Stomach (tissue), 4 donors: ENCODE measurements around the gene PTPRM.

Experiments used
- POLR2A ChIP-seq, 4 donors: fragments of 450-650 bp; IDR thresholded peaks; one replicate each; pipeline ENCODE4 v1.6.1; 2016; ENCODE audit warnings: antibody characterized with exemption in 4 of 4, control low read depth in 2 of 4, mild to moderate bottlenecking in 1 of 4, moderate library complexity in 1 of 4
- POLR2AphosphoS5 ChIP-seq, 3 donors: sonication (generic); formaldehyde crosslinking; IDR thresholded peaks; one replicate each; pipeline ENCODE4 v1.6.1; 2016; ENCODE audit warnings: antibody characterized with exemption in 3 of 3
- TF ChIP-seq, protein P1 (sequence below), 7 experiments: fragments of 450-650 bp in 4 of 7; fragments of 200-600 bp in 3 of 7; sonication (generic) in 3 of 7; IDR thresholded peaks; one replicate each; pipeline ENCODE4 v1.5.1; 2016 to 2019; ENCODE audit warnings: antibody characterized with exemption in 7 of 7, control low read depth in 2 of 7, mild to moderate bottlenecking in 1 of 7

- TF ChIP-seq, protein P1, sequence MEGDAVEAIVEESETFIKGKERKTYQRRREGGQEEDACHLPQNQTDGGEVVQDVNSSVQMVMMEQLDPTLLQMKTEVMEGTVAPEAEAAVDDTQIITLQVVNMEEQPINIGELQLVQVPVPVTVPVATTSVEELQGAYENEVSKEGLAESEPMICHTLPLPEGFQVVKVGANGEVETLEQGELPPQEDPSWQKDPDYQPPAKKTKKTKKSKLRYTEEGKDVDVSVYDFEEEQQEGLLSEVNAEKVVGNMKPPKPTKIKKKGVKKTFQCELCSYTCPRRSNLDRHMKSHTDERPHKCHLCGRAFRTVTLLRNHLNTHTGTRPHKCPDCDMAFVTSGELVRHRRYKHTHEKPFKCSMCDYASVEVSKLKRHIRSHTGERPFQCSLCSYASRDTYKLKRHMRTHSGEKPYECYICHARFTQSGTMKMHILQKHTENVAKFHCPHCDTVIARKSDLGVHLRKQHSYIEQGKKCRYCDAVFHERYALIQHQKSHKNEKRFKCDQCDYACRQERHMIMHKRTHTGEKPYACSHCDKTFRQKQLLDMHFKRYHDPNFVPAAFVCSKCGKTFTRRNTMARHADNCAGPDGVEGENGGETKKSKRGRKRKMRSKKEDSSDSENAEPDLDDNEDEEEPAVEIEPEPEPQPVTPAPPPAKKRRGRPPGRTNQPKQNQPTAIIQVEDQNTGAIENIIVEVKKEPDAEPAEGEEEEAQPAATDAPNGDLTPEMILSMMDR (IDR thresholded peaks at IDR 0.05): no peak
- TF ChIP-seq POLR2A (IDR thresholded peaks at IDR 0.05) (no peak), POLR2AphosphoS5 (IDR thresholded peaks at IDR 0.05) (no peak)
These were observed 183.8 kb downstream of the PTPRM start for GRCh38 chr18:7750966-7751365.
